Activated T-cell treated with anti-CD3 and anti-CD28 coated beads, Interleukin-2, amount 50 U/mL, for 24 hours (primary cell): ENCODE data around the gene OGFOD2.
"Not testable (repeated sequence)": the region's sequence is repeated elsewhere in the genome, so short reads cannot be mapped to it uniquely, and the experiment has no call there.

Experiments used
- DNase-seq: peaks from one replicate; pipeline ENCODE4 v3.0.0-alpha.2; 2020
- H3K27ac Mint-ChIP-seq: 2 replicates; pipeline ENCODE4 v1.8.0; 2020; ENCODE audit warnings: mild to moderate bottlenecking, mixed read lengths
- H3K27me3 Mint-ChIP-seq: 2 replicates; pipeline ENCODE4 v1.8.0; 2020; ENCODE audit warnings: mixed read lengths
- H3K36me3 Mint-ChIP-seq: 2 replicates; pipeline ENCODE4 v1.8.0; 2020; ENCODE audit warnings: low read depth, mixed read lengths
- H3K4me1 Mint-ChIP-seq: 2 replicates; pipeline ENCODE4 v1.8.0; 2020; ENCODE audit warnings: low read depth, mixed read lengths
- H3K4me3 Mint-ChIP-seq: 2 replicates; pipeline ENCODE4 v1.8.0; 2020; ENCODE audit warnings: mild to moderate bottlenecking, moderate library complexity, mixed read lengths
- H3K9me3 Mint-ChIP-seq: 2 replicates; pipeline ENCODE4 v1.8.0; 2020; ENCODE audit warnings: mixed read lengths

OGFOD2 gene

GRCh38 chr12:122974892-122975789, at the start of gene OGFOD2:
TSS of gene OGFOD2 (plus strand) at chr12:122975244. CDS start at chr12:122975252, 8 bp downstream.
- Mint-ChIP-seq H3K4me1 (peaks cover 44% of the 10 kb centered on the region), H3K27me3 (no peaks in the 10 kb centered on the region), H3K9me3 (no peaks in the 10 kb centered on the region), H3K27ac (peak within 1 kb of the TSS; percentile 100), H3K4me3 (peak within 1 kb of the TSS; percentile 97), H3K36me3 (peaks cover 42% of the 10 kb centered on the region)
- peak; percentile 93 for DNase-seq

DNA sequence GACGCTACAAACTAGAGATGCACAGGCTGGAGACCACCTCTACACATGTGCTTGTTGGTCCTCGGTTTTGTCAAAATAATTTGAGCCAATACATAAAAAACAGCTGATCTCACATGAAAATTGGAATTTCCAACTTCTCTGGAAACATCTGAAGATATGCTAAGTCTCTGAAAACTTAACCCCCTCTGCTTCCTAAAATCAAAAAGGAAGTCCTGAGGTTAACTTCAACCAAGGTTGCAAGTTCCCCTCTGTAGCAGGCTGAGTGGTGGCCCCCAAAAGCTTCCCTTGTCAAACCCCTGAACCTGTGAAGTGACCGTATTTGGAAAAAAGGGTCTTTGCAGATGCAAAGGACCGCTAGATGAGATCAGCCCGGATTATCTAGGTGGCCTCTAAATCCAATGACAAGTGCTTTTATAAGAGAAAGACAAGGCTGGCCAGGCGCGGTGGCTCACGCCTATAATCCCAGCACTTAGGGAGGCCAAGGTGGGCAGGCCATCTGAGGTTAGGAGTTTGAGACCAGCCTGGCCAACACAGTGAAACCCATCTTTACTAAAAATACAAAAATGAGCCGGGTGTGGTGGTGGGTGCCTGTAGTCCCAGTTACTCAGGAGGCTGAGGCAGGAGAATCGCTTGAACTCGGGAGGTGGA, 47.2 kb upstream of the OGFOD2 start:
- H3K36me3 Mint-ChIP-seq = no peaks in the 10 kb centered on the region
- H3K27ac Mint-ChIP-seq = no peak overlapping the region
- no peak overlapping the region for H3K4me3 Mint-ChIP-seq
- no peaks in the 10 kb centered on the region for H3K9me3 Mint-ChIP-seq
- H3K4me1 Mint-ChIP-seq = peaks cover 2% of the 10 kb centered on the region
- no peak for DNase-seq
- H3K27me3 Mint-ChIP-seq = no peaks in the 10 kb centered on the region

GRCh38 chr12:122928404-122929147, 46.5 kb upstream of the OGFOD2 start:
- Mint-ChIP-seq H3K27me3 (no peaks in the 10 kb centered on the region), H3K9me3 (no peaks in the 10 kb centered on the region), H3K4me3 (no peak overlapping the region), H3K36me3 (no peaks in the 10 kb centered on the region), H3K27ac (no peak overlapping the region), H3K4me1 (peaks cover 2% of the 10 kb centered on the region)
- DNase-seq = no peak

GRCh38 chr12:122929148-122929538, 45.9 kb upstream of the OGFOD2 start:
- Mint-ChIP-seq H3K36me3 (no peaks in the 10 kb centered on the region), H3K27me3 (no peaks in the 10 kb centered on the region), H3K4me3 (no peak overlapping the region), H3K4me1 (peaks cover 2% of the 10 kb centered on the region), H3K27ac (no peak overlapping the region), H3K9me3 (no peaks in the 10 kb centered on the region)
- DNase-seq = no peak

- H3K27me3 Mint-ChIP-seq = no peaks in the 10 kb centered on the region
Measured at GRCh38 chr12:122929812-122930211, 45.2 kb upstream of the OGFOD2 start.

GRCh38 chr12:122932207-122932606, 42.8 kb upstream of the OGFOD2 start:
- Mint-ChIP-seq H3K9me3 (no peaks in the 10 kb centered on the region), H3K4me3 (no peak overlapping the region), H3K36me3 (no peaks in the 10 kb centered on the region), H3K27me3 (no peaks in the 10 kb centered on the region), H3K27ac (no peak overlapping the region), H3K4me1 (no peaks in the 10 kb centered on the region)
- DNase-seq = no peak

More at GRCh38 chr12:122929812-122930211, 45.2 kb upstream of the OGFOD2 start:
- no peak overlapping the region for H3K4me3 Mint-ChIP-seq
- no peak for DNase-seq
- peaks cover 2% of the 10 kb centered on the region for H3K4me1 Mint-ChIP-seq
- H3K36me3 Mint-ChIP-seq = no peaks in the 10 kb centered on the region
- H3K9me3 Mint-ChIP-seq = no peaks in the 10 kb centered on the region
- no peak overlapping the region for H3K27ac Mint-ChIP-seq

DNA sequence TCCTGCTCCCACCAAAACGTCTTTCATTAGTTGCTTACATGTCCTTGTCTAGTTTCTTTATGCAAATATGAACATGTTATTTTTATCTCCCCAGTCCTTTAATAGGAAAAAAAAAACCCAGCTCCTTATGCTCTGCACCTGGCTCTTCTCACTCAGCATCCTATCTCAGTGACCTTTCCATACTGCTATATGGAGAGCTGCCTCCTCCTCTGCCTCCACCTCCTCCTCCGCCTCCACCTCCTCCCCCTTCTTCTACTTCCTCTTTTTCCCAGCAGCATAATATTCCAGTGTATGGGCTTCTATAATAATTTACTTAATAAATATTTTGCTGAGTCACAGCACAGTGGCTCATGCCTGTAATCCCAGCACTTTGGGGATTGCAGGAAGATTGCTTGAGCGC, 40.3 kb upstream of the OGFOD2 start:
- DNase-seq = no peak
- Mint-ChIP-seq H3K9me3 (no peaks in the 10 kb centered on the region), H3K4me1 (no peaks in the 10 kb centered on the region), H3K36me3 (no peaks in the 10 kb centered on the region), H3K27ac (no peak overlapping the region), H3K27me3 (no peaks in the 10 kb centered on the region), H3K4me3 (no peak overlapping the region)

DNA sequence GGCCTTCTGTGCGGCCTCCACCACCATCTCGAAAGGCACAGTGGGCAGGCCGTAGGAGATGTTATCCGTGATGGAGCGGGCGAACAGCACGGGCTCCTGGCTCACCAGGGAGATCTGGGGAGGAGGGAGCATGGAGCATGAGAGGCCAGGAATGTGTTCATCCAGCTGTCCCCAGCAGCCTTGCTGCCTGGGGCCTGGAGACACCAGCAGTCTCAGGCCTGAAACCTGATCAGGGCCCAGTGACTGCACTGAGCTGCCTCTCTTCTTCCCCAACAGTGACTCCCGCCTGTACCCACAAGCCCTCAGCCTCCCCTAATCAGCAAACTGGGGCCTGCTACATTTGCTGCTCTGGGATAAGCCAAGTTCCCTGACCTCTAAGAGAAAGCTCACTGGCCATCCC, 39.7 kb upstream of the OGFOD2 start:
- DNase-seq = no peak
- Mint-ChIP-seq H3K4me1 (no peaks in the 10 kb centered on the region), H3K4me3 (no peak overlapping the region), H3K27ac (no peak overlapping the region), H3K36me3 (no peaks in the 10 kb centered on the region), H3K27me3 (no peaks in the 10 kb centered on the region), H3K9me3 (no peaks in the 10 kb centered on the region)

GRCh38 chr12:122937622-122938091, 37.4 kb upstream of the OGFOD2 start:
- peaks cover 1% of the 10 kb centered on the region for H3K4me1 Mint-ChIP-seq
- DNase-seq = no peak
- no peak overlapping the region for H3K27ac Mint-ChIP-seq
- no peak overlapping the region for H3K4me3 Mint-ChIP-seq
- H3K36me3 Mint-ChIP-seq = no peaks in the 10 kb centered on the region
- no peaks in the 10 kb centered on the region for H3K27me3 Mint-ChIP-seq
- no peaks in the 10 kb centered on the region for H3K9me3 Mint-ChIP-seq

DNA sequence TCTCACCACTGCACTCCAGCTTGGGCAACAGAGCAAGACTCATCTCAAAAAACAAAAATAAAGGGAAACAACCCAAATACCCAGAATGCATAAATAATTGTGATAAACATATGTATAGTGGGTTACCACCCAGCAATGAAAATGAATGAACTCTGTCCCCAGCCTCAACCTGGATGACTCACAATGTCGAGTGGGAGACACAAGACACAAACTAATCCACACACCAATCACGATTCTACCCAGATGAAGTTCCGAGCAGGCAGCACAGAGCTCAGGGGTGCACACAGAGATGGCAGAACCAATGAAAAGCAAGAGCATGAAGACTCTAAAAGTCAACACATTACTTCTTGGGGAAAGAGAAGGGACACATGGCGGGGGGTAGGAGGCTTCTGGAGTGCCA, 35.9 kb upstream of the OGFOD2 start:
- DNase-seq = no peak
- Mint-ChIP-seq H3K36me3 (no peaks in the 10 kb centered on the region), H3K27ac (no peak overlapping the region), H3K9me3 (no peaks in the 10 kb centered on the region), H3K4me1 (peaks cover 11% of the 10 kb centered on the region), H3K27me3 (no peaks in the 10 kb centered on the region), H3K4me3 (no peak overlapping the region)

GRCh38 chr12:122941351-122941750, 33.7 kb upstream of the OGFOD2 start:
- H3K4me1 Mint-ChIP-seq = peaks cover 16% of the 10 kb centered on the region
- not testable (repeated sequence) for DNase-seq, H3K9me3 Mint-ChIP-seq, H3K27me3 Mint-ChIP-seq, H3K36me3 Mint-ChIP-seq, H3K4me3 Mint-ChIP-seq, H3K27ac Mint-ChIP-seq

- H3K4me3 Mint-ChIP-seq = no peak overlapping the region
- H3K27ac Mint-ChIP-seq = no peak overlapping the region
- no peaks in the 10 kb centered on the region for H3K36me3 Mint-ChIP-seq
- H3K4me1 Mint-ChIP-seq = peaks cover 29% of the 10 kb centered on the region
- no peak for DNase-seq
- no peaks in the 10 kb centered on the region for H3K27me3 Mint-ChIP-seq
- no peaks in the 10 kb centered on the region for H3K9me3 Mint-ChIP-seq
Measured at GRCh38 chr12:122942637-122943036, 32.4 kb upstream of the OGFOD2 start.

DNA sequence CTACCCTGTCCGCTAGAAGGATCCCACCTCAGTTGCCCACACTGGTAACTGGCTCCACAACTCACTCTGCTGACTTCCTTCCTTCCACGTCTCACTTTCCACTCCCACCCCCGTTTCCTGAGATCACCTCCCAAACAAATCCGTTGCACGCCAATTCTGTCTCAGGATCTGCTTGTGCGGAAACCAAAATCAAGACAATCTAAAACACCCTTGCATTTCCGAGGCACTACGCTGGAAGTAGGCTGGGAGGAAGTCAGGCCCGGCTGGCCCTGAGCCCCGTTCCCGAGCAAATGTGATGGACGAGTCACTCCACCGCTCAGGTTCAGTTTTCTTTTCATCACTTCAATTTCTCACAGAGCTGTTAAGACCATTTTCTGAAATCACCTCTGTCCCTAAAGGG, 31.8 kb upstream of the OGFOD2 start:
- Mint-ChIP-seq H3K36me3 (no peaks in the 10 kb centered on the region), H3K4me1 (peaks cover 33% of the 10 kb centered on the region), H3K27me3 (no peaks in the 10 kb centered on the region), H3K4me3 (no peak overlapping the region), H3K9me3 (no peaks in the 10 kb centered on the region), H3K27ac (no peak overlapping the region)
- no peak for DNase-seq

GRCh38 chr12:122944605-122945592, 30.1 kb upstream of the OGFOD2 start:
- no peaks in the 10 kb centered on the region for H3K9me3 Mint-ChIP-seq
- DNase-seq = no peak
- no peaks in the 10 kb centered on the region for H3K36me3 Mint-ChIP-seq
- H3K27ac Mint-ChIP-seq = no peak overlapping the region
- peaks cover 34% of the 10 kb centered on the region for H3K4me1 Mint-ChIP-seq
- H3K4me3 Mint-ChIP-seq = no peak overlapping the region
- no peaks in the 10 kb centered on the region for H3K27me3 Mint-ChIP-seq
